GM21529 (cell line): ENCODE measurements around the gene PTGES2.
"Not testable (repeated sequence)": the region's sequence is repeated elsewhere in the genome, so short reads cannot be mapped to it uniquely, and the experiment has no call there.

Source experiments
- ATAC-seq: cut with Tn5 transposase; IDR thresholded peaks from one replicate; pipeline ENCODE4 v1.9.1; 2021; ENCODE audit not compliant: unreplicated experiment

The PTGES2 gene

DNA sequence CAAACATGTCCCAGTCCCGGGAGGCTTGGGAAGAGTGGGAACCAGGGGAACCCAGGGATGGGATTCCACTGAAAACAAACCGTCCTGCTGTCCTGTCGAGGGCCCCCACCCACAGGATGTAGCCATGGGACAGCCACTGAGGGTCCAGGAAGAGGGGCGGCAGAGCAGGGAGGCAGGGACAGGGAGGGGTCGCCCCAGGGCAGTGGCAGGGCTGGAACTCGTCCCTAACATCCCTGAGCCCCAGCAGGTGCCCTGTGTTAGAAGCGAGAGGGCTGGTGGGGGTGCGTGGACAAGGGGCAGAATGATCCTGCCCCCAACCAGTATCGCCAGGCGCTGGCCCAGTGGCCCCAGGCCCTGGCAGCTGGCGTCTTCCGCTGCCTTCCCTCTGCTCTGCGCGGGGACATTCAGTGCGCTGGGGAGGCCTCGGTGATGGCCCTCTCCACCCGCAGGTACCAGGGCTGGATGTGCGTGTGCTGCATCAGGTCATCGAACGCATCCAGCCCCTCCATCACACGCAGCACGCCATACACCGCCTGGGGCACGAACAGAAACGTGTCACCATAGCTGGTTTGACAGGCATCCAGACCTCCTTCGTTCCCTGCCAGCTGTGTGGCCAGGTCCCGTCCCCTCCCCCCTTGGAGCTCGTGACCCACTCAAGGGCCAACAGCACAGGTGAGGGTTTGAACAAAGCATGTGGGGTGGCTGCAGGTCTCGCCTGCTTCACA is 6.6 kb downstream of the PTGES2 start:
- no peak for ATAC-seq

DNA sequence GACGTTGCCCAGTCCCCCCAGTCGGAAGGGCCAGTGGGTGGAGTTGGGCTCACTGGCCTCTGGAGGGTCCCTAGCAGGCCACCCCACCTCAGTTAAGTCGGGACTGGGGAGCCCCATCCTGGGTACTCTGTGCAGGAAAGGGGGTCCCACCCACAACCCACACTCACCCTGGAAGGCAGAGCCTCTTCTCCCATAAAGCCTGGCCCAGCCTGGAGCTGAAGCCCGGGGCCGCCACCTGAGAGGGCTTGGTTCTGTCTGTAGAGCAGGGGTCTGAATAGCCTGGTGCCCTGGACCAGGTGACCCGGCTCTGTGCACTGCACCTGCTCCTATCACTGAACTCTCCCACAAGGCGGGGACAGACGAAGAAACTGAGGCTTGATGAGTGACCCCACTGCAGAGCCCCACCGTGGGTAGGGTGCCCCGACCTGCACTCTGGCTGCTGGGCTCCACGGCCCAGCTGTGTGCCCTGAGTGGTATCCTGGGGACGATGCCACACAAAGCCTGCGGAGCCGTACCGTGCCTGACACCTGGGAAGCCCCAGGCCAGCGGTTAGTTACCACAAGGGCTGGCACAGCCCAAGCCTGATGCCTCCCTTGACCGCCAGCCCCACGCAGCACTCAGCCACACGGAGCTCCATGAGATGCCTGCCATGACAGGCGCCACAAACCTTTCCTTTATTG is 7.3 kb downstream of the PTGES2 start:
- no peak for ATAC-seq

DNA sequence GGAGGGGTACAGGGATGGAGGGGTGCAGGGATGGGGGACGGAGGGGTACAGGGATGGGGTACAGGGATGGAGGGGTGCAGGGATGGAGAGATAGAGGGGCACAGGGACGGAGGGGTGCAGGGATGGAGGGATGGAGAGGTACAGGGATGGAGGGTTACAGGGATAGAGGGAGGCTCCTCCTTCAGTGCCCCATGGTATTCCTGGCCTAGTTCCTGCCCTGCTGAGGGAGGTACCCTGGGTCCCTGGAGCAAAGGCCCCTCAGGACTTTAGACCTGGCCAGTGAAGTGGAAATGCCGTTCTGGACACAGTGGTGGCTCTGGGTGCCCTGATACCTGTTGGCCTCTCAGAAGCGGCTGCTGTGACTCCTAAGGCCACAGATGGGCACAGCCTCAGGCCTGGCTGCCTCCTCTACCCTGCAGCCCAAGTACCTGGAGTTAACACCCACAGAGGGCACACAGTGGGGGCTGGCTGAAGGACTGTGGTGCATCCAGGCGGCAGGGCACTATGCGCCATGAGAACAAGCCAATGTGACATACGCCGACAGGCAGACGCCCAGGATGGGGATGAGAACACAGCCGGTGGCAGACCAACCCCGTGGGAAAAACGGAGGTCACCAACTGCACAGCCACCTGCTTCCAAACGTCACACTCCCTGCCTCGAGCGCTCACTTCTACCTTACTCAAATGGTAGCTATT is 8.4 kb downstream of the PTGES2 start:
- ATAC-seq: no peak

DNA sequence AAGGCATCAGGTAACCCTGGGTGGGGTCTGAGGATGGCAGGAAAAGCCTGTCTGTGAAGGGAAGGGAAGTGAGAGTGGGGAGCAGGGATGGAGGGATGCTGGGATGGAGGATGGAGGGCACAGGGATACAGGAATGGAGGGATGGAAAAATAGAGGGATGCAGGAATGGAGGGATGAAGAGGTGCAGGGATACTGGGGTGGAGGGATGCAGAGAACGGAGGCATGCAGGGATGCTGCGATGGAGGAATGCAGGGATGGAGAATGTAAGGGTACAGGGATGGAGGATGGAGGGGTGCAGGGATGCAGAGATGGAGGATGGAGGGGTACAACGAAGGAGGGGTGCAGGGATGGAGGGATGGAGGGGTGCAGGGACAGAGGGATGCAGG is 9.1 kb downstream of the PTGES2 start:
- ATAC-seq: no peak

DNA sequence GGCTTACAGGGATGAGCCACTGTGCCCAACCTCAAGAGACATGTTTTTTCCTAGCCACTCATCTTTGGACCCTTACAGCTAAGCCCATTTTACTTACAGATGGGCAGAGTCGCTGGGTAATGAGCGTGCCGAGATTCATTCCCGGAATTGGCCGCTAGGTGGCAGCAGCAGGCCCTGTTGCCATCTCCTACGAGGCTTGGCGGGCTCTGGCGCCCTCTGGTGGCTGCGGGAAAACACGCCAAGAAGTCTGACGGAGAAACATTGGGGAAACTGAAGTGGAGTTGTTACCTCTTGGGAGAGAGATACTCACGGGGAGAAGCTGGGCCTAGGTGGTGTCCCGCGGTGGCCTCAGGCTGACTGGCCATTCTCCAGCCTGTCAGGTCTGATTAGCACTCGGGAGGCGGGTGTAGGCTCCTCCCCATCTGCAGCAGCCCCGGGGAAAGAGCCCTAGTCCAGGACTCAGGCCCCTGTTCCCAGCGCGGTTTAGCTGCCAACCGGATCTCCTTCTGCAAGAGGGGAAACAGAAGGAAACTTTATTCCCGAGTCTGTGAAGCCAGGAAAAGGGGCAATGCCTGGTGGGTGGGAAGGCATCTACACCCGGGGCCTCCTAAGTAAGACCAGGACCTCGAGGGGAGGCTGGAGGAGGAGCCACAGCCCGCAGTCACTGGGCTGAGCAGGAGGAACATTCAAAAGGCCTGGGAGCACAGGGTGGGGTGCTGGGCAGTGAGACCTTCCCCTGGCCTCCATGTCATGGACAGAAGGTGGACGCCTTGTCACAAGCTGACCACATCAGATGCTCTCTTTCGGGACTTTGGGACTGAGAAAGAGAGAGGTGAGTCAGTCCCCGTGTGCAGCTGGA is 9.7 kb downstream of the PTGES2 start:
- ATAC-seq: peak; percentile 60

DNA sequence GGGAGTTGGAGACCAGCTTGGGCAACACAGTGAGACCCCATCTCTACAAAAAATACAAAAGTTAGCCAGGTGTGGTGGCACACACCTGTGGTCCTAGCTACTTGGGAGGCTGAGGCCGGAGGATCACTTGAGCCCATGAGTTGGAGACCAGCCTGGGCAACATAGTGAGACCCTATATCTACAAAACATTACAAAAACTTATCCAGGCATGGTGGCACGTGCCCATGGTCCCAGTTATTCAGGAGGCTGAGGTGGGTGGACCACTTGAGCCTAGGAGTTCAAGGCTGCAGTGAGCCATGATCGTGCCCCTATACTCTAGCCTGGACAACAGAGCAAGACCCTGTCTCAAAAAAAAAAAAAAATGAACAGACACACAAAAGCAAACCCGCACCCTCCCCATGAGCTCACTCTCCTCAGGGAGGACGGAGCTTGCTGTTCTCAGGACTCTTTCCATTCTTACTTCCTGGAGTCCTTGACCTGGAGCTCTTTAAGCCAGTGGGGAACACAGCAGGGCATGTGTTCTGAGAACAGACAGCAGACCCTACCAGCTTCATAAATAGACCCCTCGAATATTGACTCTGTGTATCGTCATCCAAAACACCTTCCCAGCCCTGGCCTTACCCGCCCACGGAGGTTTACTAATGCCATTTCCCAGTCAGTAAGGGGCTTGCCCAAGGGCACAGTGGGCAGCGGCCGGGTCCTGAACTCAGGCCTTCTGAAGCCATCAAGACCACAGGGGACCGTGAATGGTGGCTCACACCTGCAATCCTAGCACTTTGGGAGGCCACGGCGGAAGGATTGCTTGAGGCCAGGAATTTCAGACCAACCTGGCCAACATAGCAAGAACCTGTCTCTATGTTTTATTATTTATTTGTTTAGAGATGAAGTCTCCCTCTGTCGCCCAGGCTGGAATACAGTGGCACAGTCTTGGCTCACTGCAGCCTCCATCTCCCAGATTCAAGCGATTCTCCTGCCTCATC is 11.1 kb downstream of the PTGES2 start:
- no peak for ATAC-seq

DNA sequence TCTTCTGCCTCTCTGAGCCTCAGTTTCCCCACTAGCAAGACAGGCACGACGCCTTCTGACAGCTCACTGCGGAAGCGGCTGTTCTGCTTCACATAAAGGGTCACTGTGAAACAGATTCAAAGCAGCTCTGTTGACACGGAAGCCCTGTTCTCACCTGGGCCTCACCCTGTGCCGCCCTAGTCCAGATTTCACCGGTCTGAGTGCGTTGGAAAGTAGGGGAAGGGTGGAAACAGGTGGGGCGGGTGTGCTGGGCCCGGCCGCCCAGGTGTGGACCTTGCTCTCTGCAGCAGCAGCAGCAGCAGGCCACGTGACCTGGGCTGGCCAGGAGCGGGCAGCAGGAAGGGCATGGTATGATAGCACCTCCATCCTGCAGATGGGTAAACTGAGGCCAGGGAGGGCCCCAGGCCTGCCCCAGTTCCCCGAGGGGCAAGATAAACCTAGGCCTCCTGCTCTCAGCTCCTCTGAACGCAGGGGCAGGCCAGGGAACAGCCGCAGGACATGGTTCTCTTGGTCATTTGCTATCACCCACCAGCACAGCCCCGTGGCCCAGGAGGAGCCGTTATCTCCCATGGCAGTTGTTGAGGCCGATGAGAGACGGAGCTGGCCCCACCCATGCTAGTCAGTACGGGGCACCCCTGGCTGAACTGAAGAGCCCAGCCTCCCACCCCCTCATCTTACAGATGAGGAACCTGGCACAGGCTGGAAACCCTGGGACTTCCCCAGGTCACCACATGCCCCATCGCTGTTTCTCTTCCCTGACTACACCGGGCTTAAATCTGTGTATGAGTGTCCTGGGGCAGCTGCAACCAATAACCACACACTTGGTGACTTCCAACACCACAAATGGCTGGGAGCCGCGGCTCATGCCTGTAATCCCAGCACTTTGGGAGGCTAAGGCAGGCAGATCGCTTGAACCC is 12.1 kb downstream of the PTGES2 start:
- ATAC-seq: no peak

DNA sequence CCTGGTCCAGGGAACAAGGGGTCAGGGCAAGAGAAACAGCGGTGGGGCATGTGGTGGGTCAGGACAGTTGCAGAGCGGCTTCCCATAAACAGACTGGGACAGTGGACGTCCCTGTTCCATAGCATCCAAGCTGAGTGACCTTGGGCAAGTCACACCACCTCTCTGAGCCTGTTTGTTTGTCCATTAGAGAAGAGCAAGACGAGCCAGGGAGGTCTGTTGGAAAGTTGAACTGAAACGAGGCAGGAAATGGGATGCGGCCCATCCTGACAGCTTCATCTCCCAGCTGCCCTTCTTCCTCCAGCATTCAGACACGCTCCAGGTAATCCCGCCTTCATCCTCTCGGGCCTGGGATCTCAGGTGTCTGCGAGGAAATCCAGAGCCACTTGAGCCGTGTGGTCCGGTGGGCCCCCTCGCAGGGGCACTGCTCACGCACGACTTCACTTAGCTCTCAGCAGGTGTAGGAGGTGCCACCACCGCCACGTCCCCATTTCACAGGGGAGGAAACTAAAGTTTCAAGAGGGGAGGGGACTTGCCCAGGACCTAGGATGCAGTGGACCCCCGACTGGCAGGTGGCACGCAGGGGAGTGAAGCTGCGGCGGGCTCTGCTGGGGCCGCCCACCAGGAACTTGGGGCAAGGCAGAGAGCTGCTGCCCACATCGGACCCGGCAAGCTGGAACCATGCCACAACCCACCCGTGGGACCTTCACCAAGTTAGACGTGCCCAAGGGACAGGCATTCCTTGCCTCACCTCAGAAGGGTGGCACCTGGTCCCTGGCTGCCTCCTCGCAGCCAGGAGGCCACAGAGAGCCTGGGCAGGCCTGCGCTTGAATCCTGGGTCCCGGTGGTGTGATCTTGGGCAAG is 13.0 kb downstream of the PTGES2 start:
- no peak for ATAC-seq

DNA sequence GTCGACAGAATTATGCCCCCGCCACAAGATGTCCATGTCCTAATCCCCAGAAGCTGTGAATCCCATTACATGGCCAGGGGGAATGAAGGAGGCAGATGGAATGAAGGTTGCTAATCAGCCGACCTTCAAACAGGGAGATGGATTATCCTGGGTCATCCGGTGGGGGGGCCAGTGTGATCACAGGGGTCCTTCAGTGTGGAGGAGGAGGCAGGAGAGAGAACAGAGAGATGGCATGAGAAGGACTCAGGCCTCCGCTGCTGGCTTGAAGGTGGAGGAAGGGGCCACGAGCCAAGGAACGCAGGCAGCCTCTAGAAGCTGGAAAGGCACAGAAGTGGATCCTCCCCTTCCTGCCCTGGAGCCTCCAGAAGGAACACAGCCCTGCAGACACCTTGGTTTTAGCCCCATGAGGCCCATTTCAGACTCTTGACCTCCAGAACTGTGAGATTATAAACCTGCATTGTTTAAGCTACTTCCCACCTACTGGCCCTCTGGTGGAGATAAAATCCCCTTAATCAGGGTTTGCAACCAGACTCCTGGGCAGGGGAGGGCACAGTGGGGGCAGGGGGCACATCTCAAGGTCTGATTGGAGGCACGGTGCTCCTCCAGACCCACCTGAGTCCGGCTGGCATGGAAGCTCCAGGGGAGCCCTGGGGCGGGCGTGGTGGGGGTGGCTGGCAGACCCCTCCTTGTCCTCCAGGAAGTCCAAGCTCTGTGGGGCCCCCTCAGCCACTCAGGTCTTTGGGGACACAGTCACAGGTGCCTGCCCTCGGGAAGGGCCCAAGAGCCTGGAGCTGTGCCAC is 13.8 kb downstream of the PTGES2 start:
- ATAC-seq: no peak

DNA sequence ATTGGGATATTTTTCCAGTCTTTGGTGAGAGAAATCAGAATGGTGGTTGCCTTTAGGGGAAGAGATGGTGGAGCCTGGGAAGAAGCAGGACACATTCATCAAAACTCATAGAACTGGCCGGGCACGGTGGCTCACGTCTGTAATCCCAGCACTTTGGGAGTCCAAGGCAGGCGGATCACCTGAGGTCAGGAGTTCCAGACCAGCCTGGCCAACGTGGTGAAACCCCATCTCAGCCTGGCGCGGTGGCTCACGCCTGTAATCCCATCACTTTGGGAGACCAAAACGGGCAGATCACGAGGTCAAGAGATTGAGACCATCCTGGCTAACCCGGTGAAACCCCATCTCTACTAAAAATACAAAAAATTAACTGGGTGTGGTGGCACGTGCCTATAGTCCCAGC is 15.8 kb downstream of the PTGES2 start:
- not testable (repeated sequence) for ATAC-seq

DNA sequence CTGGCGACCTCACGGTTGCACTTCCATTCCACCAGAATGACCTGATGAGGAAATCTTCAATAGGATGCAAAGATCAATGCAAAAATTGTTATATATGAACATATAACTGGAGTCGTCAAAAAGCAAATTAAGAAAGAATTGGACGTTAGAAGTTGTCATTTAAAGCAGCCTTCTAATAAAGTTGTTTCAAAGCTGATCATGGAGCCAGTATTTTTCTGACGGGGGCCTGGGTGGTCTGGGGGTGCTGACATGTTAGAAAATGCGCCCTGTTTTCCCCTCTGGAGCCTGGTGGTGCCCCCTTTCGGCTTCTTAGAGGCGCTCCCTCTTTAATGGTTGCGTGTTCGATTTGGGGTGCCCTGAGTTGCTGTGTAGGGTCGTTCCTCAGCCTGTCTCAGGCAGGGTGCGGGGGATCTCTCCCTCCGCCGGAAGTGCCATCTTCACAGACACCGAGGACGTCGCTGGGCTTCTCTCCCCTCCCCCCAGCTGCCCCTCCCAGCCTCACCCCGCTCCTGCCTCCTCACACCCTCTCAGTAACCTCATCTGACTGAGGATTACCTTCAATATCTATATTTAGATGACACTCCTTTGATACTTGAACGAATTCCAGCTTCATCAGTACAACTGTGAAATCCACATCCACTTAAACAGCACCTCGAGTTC is 18.3 kb downstream of the PTGES2 start:
- ATAC-seq: no peak

DNA sequence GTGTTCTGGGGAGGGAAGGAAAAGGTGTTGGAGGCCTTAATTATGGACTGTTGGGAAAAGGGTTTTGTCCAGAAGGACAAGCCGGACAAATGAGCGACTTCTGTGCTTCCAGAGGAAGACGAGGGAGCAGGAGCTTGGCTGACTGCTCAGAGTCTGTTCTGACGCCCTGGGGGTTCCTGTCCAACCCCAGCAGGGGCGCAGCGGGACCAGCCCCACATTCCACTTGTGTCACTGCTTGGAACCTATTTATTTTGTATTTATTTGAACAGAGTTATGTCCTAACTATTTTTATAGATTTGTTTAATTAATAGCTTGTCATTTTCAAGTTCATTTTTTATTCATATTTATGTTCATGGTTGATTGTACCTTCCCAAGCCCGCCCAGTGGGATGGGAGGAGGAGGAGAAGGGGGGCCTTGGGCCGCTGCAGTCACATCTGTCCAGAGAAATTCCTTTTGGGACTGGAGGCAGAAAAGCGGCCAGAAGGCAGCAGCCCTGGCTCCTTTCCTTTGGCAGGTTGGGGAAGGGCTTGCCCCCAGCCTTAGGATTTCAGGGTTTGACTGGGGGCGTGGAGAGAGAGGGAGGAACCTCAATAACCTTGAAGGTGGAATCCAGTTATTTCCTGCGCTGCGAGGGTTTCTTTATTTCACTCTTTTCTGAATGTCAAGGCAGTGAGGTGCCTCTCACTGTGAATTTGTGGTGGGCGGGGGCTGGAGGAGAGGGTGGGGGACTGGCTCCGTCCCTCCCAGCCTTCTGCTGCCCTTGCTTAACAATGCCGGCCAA is 19.1 kb downstream of the PTGES2 start:
- no peak for ATAC-seq

DNA sequence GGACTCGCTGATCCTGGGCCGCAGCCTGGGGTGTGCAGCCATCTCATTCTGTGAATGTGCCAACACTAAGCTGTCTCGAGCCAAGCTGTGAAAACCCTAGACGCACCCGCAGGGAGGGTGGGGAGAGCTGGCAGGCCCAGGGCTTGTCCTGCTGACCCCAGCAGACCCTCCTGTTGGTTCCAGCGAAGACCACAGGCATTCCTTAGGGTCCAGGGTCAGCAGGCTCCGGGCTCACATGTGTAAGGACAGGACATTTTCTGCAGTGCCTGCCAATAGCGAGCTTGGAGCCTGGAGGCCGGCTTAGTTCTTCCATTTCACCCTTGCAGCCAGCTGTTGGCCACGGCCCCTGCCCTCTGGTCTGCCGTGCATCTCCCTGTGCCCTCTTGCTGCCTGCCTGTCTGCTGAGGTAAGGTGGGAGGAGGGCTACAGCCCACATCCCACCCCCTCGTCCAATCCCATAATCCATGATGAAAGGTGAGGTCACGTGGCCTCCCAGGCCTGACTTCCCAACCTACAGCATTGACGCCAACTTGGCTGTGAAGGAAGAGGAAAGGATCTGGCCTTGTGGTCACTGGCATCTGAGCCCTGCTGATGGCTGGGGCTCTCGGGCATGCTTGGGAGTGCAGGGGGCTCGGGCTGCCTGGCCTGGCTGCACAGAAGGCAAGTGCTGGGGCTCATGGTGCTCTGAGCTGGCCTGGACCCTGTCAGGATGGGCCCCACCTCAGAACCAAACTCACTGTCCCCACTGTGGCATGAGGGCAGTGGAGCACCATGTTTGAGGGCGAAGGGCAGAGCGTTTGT is 19.9 kb downstream of the PTGES2 start:
- ATAC-seq: no peak

DNA sequence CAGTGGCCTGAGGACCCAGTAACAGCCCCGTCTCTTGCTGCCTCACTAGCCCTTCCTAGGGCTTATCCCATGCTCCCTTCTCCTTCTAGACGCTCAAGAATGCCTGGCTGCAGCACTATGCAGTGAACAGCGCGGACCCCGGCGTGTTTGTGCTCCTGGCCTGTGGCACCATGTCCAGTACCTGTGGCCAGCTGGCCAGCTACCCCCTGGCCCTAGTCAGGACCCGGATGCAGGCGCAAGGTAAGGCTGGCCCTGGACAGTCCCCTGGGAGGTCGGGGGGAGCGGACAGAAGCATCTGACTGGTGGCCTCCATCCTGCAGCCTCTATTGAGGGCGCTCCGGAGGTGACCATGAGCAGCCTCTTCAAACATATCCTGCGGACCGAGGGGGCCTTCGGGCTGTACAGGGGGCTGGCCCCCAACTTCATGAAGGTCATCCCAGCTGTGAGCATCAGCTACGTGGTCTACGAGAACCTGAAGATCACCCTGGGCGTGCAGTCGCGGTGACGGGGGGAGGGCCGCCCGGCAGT is 20.5 kb downstream of the PTGES2 start:
- ATAC-seq: no peak
